GM12872 (cell line): ENCODE data around the gene SPRR2G.

Experiments used
- TF ChIP-seq, protein P1 (sequence below): IDR thresholded peaks from 3 replicates; pipeline ENCODE4 v1.5.1; 2011; ENCODE audit warnings: low read depth, mild to moderate bottlenecking, low read length, moderate library complexity; ENCODE audit not compliant: insufficient read depth

Gene SPRR2G

DNA sequence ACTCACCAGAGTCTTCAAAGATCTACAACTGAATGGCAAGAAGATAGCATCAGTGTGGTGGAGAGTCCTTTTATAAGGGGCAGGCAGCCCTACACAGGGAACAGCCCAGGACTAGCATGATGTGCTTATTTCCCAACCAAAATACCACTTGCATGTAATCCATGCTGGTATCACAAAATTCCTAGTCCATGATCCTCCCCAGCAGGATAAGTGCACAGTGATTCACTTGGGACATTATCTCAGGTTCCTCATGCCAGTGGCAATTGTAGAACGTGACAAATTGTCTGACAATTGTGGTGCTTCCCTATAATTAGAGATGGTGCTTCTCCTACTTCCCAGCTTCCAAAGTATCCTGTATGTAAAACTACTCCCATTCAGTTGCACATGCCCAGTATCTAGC lies at the start of gene SPRR2G:
Gene SPRR2G (minus strand): TSS at position 45 of the 400 bp plus-strand sequence. CDS start 780 bp downstream, outside the sequence.
- TF ChIP-seq, protein P1, sequence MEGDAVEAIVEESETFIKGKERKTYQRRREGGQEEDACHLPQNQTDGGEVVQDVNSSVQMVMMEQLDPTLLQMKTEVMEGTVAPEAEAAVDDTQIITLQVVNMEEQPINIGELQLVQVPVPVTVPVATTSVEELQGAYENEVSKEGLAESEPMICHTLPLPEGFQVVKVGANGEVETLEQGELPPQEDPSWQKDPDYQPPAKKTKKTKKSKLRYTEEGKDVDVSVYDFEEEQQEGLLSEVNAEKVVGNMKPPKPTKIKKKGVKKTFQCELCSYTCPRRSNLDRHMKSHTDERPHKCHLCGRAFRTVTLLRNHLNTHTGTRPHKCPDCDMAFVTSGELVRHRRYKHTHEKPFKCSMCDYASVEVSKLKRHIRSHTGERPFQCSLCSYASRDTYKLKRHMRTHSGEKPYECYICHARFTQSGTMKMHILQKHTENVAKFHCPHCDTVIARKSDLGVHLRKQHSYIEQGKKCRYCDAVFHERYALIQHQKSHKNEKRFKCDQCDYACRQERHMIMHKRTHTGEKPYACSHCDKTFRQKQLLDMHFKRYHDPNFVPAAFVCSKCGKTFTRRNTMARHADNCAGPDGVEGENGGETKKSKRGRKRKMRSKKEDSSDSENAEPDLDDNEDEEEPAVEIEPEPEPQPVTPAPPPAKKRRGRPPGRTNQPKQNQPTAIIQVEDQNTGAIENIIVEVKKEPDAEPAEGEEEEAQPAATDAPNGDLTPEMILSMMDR: no peak

DNA sequence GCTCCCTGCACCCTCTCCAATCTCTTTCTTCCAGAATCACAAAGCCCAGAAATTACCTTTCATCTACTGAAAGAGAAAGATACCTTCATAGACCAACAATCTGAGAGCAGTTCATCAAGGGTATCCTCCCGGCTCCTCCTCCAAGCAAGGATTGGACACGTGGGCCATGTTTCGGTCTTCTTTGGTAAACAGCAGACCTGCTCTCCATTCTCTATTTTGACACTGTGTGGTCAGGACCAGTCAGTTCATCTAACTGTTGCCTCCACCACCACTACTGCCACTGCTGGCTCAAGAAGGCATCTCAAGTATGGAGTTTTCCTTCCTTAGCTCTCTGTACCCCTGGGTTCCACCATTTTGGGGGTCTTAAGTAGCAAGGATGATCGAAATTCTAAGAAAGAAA lies 44.5 kb upstream of the SPRR2G start:
- TF ChIP-seq, protein P1: no peak

DNA sequence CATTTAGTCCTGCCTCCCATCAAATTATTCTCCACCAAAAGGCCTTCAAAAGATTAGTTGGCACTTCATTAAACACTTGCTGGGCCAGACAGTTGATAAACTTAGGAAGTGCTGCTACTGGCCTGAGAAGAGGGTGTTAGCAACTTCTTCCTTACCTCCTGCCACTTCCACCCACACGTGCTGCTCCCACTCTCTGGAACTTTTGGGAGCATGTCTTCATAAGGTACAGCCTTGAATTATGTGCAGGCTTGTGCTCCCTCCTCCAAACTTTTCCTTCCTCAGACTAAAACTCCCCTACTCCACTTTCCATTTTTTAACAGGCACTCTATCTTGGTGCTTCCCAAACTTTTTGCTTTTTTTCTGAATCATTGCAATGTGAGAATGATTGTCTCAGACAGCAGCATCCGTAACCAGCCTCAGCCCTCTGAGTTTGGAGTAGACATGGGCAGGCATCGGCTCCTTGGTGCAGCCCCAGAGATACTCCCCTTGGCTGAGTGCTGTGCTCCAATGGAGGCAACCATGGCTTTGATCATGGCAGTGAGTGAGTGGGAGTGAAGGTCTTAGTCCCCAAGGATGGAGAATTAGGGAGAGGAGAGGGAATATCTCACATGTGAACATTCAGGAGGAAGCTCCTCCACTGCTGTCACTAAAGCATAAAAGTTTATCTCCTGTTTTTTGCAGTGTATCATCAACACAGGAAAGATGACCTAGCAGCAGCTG lies 43.8 kb upstream of the SPRR2G start:
- TF ChIP-seq, protein P1: no peak

DNA sequence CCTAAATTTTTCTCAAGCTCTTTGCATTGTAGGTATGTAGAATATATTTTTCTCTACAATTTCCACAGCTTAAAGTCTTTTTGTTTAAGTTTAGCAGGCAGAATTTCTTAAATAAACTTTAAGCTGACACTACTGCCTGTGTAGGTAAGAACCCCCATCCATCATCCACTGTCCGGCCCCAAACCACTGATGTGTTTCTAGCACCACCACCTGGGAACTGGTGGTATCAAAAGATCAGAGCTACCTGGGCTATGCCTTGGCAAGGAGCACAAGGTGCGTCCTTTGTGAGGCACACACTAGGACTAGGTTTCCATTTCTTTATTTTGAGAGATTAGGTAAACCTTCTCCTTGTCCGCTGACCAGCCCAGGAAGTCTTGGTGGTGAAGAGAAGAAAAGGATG lies 42.0 kb upstream of the SPRR2G start:
- TF ChIP-seq, protein P1: peak; percentile 60

DNA sequence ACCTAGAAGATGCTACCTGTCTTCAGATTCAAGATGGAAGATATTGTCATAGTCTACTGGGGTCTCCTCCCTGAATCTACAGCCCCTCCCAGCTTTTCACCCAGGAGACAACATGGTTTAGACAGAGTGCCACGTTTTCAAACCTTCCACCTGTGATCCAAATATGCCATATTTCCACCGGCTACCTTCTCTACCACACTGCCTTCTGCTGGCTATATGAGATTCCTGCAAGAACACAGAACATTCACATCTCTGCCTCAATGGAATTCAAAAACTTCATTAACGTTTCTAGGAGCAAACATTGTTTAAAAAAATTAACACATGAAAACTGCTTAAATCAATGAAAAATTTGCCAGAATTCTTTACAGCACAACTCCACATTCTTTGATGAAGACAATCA lies 39.7 kb upstream of the SPRR2G start:
- TF ChIP-seq, protein P1: peak; percentile 32; the same call in 1 of the 3 replicates

DNA sequence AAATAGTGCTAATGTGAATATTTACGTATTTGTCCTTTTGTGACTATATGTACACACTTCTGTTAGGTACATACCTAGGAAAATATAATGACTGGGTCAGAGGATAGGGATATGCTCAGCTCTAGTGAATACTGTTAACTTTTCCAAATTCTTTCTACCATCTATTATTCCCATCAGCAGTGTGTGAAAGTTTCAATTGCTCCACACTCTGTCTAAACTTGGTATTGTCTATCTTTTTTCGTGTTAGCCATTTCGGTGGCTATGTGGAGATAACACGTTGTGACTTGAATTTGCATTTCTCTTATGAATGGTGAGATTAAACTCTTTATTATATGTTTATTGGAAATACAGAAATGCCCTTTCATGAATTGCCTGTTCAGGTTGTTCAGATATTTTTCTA lies 29.9 kb upstream of the SPRR2G start:
- TF ChIP-seq, protein P1: no peak

DNA sequence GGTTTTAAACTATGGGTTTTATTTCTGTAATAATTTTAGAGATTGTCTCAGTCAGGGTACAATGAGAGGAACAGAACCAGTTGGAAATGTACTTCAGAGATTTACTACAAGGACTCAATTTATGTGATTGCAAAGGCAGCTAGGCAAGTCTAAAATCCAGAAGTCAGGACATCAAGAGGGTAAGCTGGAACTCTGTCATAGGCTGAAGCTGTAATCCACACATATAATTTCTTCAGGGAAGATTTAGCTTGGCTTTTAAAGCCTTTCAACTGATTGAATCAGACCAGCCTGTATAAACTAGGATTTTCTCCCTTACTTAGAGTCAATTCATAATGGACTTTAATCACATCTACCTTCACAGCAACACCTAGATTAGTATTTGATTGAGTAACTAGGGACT lies 28.2 kb upstream of the SPRR2G start:
- TF ChIP-seq, protein P1: no peak

DNA sequence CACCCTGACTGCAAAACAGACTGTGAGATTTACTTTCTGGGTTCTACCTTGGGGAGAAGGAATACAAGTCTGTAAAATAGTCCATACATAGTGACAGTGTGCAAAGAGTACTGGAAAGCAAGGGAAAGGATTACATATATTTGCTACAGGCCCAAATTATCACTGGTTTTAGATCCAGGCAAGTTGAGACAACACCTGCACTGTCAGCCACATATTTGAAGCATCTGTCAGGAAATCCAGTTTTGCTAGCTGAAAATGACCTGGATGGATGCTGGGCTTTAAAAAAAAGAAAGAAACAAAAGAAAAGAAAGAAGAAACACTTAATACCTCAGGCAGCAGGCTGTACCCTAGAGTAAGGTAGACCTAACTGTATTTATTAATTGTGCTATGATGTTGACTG lies 23.9 kb upstream of the SPRR2G start:
- TF ChIP-seq, protein P1: no peak
